Smooth muscle cell (in vitro differentiated cells): ENCODE measurements around the gene TMEM243. TPM values are rescaled to one million over a fixed set of nuclear protein-coding genes. Genes with fewer than 3 reads are reported as not detected.

Experiments used
- DNase-seq: peaks from one replicate; lab custom pipeline; 2025; ENCODE audit not compliant: unreplicated experiment; lab: John Stamatoyannopoulos, UW
- H2AFZ ChIP-seq: fragments of 200-600 bp; sonication (generic); 2 replicates; pipeline ENCODE4 v1.6.0; 2016; ENCODE audit warnings: antibody characterized with exemption, low read depth, mild to moderate bottlenecking
- H3F3A ChIP-seq: fragments of 200-600 bp; sonication (generic); 2 replicates; pipeline ENCODE4 v1.6.0; 2017; ENCODE audit warnings: antibody characterized with exemption, low read depth
- H3K27ac ChIP-seq: fragments of 200-600 bp; sonication (generic); 2 replicates; pipeline ENCODE4 v1.5.1; 2016; ENCODE audit warnings: low read depth, mild to moderate bottlenecking
- H3K27me3 ChIP-seq: fragments of 200-600 bp; sonication (generic); 2 replicates; pipeline ENCODE4 v1.6.1; 2016; ENCODE audit warnings: low read depth, mild to moderate bottlenecking
- H3K36me3 ChIP-seq: fragments of 200-600 bp; sonication (generic); 2 replicates; pipeline ENCODE4 v1.5.1; 2016; ENCODE audit warnings: low read depth
- H3K4me1 ChIP-seq: fragments of 200-600 bp; sonication (generic); 2 replicates; pipeline ENCODE4 v1.5.1; 2016; ENCODE audit warnings: low read depth
- H3K4me2 ChIP-seq: fragments of 200-600 bp; sonication (generic); 2 replicates; pipeline ENCODE4 v1.6.0; 2016; ENCODE audit warnings: mild to moderate bottlenecking
- H3K4me3 ChIP-seq: fragments of 200-600 bp; sonication (generic); 2 replicates; pipeline ENCODE4 v1.5.1; 2016; ENCODE audit warnings: mild to moderate bottlenecking
- H3K79me2 ChIP-seq: fragments of 200-600 bp; sonication (generic); 2 replicates; pipeline ENCODE4 v1.6.0; 2016; ENCODE audit warnings: low read depth, mild to moderate bottlenecking
- H3K9ac ChIP-seq: fragments of 200-600 bp; sonication (generic); 2 replicates; pipeline ENCODE4 v1.6.0; 2016; ENCODE audit warnings: low read depth
- H3K9me3 ChIP-seq: fragments of 200-600 bp; sonication (generic); replicated peaks from 2 replicates; pipeline ENCODE4 v1.5.1; 2016; ENCODE audit warnings: low read depth
- H4K20me1 ChIP-seq: fragments of 200-600 bp; sonication (generic); 2 replicates; pipeline ENCODE4 v1.6.0; 2016; ENCODE audit warnings: low read depth
- WGBS: methylation state at CpG from one replicate; pipeline ENCODE4 v1.1.7; 2016; ENCODE audit warnings: low lambda C conversion rate; 5-methylcytosine and 5-hydroxymethylcytosine counted together
- polyA plus RNA-seq: library from polyadenylated mRNA; unstranded; fragments of >200 nt; fragmentation: Nextera tagmentation; extraction: Ambion mirVana; gene quantifications from 2 replicates; pipeline ENCODE4 v1.2.1, GENCODE V29; 2016
- total RNA-seq: library from RNA; depleted of rRNA; stranded (reverse); fragments of >200 nt; gene quantifications from 2 replicates; pipeline ENCODE4 v1.2.3, GENCODE V29; 2014
- TF ChIP-seq, protein P1 (sequence below): fragments of 200-600 bp; sonication (generic); IDR thresholded peaks from 2 replicates; pipeline ENCODE4 v1.5.1; 2017; ENCODE audit warnings: borderline replicate concordance, mild to moderate bottlenecking, antibody characterized with exemption; ENCODE audit not compliant: insufficient read depth, poor library complexity, severe bottlenecking

TMEM243 gene
- total and polyA plus RNA-seq, 2 experiments from 2014 or later: 32.7 to 43.7 TPM

DNA sequence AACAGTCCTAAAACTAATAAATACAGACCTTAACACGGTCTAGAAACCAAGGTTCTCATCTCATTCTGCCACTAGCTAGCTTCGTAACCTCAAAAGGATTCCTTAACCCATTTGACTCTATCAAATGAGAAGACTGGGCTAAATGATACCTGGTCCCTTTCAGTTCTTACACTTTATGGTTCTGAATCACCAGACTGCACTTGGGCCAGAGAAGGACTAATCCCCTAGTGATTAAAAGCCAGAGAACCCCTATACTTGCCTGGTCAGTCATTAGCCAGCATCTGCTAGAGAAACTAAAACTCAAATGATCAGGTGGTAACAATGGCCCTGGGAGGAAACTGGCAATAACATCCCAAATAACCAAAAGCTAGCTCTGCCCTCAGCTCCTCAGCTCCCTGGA, 16.8 kb downstream of the TMEM243 start:
- Histone ChIP-seq H4K20me1 (no peaks in the 10 kb centered on the region), H3K36me3 (peaks cover 14% of the 10 kb centered on the region), H3K79me2 (peaks cover 68% of the 10 kb centered on the region)

GRCh38 chr7:87202208-87202607, 17.3 kb downstream of the TMEM243 start:
- Histone ChIP-seq H2AFZ (no peak overlapping the region), H3K4me1 (peaks cover 6% of the 10 kb centered on the region), H3F3A (peaks cover 24% of the 10 kb centered on the region), H3K4me2 (no peak overlapping the region), H3K9ac (no peak overlapping the region), H3K9me3 (peaks cover 6% of the 10 kb centered on the region), H3K4me3 (no peak overlapping the region), H4K20me1 (no peaks in the 10 kb centered on the region), H3K79me2 (peaks cover 66% of the 10 kb centered on the region), H3K27me3 (no peaks in the 10 kb centered on the region), H3K36me3 (peaks cover 15% of the 10 kb centered on the region), H3K27ac (no peak overlapping the region)
- no peak for DNase-seq
- TF ChIP-seq, protein P1, sequence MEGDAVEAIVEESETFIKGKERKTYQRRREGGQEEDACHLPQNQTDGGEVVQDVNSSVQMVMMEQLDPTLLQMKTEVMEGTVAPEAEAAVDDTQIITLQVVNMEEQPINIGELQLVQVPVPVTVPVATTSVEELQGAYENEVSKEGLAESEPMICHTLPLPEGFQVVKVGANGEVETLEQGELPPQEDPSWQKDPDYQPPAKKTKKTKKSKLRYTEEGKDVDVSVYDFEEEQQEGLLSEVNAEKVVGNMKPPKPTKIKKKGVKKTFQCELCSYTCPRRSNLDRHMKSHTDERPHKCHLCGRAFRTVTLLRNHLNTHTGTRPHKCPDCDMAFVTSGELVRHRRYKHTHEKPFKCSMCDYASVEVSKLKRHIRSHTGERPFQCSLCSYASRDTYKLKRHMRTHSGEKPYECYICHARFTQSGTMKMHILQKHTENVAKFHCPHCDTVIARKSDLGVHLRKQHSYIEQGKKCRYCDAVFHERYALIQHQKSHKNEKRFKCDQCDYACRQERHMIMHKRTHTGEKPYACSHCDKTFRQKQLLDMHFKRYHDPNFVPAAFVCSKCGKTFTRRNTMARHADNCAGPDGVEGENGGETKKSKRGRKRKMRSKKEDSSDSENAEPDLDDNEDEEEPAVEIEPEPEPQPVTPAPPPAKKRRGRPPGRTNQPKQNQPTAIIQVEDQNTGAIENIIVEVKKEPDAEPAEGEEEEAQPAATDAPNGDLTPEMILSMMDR: no peak
- WGBS: 96% methylated on average over 1 of the region's 1 CpG

More for the DNA sequence above, 16.8 kb downstream of the TMEM243 start:
- Histone ChIP-seq H3K27me3 (no peaks in the 10 kb centered on the region), H3K4me3 (no peak overlapping the region), H3F3A (peaks cover 23% of the 10 kb centered on the region), H3K4me2 (no peak overlapping the region), H2AFZ (no peak overlapping the region), H3K27ac (no peak overlapping the region), H3K9ac (no peak overlapping the region), H3K9me3 (peaks cover 6% of the 10 kb centered on the region), H3K4me1 (peaks cover 6% of the 10 kb centered on the region)
- TF ChIP-seq, protein P1: no peak
- WGBS: 100% methylated on average over 2 of the region's 2 CpGs
- DNase-seq: no peak

- H3K9ac ChIP-seq: no peak overlapping the region
Measured at GRCh38 chr7:87199700-87200450, 19.7 kb downstream of the TMEM243 start.

More at GRCh38 chr7:87199700-87200450, 19.7 kb downstream of the TMEM243 start:
- no peaks in the 10 kb centered on the region for H3K27me3 ChIP-seq
- H3K4me3 ChIP-seq: no peak overlapping the region
- no peak for DNase-seq
- H3K79me2 ChIP-seq: peaks cover 47% of the 10 kb centered on the region
- H3K27ac ChIP-seq: no peak overlapping the region
- H3K36me3 ChIP-seq: peaks cover 28% of the 10 kb centered on the region
- H4K20me1 ChIP-seq: peaks cover 4% of the 10 kb centered on the region
- WGBS: 94% methylated on average over 6 of the region's 6 CpGs
- H3K4me2 ChIP-seq: no peak overlapping the region
- TF ChIP-seq, protein P1: no peak
- no peak overlapping the region for H2AFZ ChIP-seq
- peaks cover 20% of the 10 kb centered on the region for H3F3A ChIP-seq
- H3K9me3 ChIP-seq: peaks cover 4% of the 10 kb centered on the region
- H3K4me1 ChIP-seq: peaks cover 6% of the 10 kb centered on the region
